Stimulated activated CD8-positive, alpha-beta memory T cell treated with anti-CD3 and anti-CD28 coated beads, Interleukin-2, amount 100 ng/mL, for 1 hour (primary cell): ENCODE measurements around the gene AGPAT3.

ENCODE experiments used
- DNase-seq, 2 donors: peaks; one replicate each; pipeline ENCODE4 v3.0.0-alpha.2; 2020; ENCODE audit warnings: low read depth in 2 of 2

AGPAT3 gene

DNA sequence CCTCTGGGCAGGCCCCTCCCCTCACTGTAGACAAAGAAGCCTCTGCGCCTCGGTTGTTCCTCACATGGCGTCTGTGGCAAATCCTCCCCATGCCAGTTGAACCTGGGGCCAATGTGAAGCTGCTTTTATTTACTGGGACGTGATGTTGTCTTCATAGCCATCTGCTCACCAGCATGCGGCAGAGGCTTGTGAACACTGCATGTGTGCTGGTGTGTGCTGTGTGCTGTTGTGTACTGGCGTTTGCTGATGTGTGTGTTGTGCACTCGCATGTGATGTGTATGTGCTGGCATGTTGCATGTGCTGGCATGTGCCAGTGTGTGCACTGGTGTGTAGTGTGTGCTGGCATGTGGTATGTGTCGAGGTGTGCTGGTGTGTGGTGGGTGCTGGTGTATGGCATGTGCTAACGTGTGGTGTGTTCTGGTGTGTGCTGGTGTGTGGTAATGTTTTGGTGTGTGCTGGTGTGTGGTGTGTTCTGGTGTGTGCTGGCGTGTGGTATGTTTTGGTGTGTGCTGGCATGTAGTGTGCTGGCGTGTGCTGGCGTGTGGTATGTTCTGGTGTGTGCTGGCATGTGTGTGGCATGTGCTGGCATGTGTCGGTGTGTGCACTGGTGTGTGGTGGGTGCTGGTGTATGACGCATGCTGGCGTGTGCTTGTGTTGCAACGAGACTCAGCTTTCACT, 109.9 kb downstream of the AGPAT3 start:
- DNase-seq, result no peak

DNA sequence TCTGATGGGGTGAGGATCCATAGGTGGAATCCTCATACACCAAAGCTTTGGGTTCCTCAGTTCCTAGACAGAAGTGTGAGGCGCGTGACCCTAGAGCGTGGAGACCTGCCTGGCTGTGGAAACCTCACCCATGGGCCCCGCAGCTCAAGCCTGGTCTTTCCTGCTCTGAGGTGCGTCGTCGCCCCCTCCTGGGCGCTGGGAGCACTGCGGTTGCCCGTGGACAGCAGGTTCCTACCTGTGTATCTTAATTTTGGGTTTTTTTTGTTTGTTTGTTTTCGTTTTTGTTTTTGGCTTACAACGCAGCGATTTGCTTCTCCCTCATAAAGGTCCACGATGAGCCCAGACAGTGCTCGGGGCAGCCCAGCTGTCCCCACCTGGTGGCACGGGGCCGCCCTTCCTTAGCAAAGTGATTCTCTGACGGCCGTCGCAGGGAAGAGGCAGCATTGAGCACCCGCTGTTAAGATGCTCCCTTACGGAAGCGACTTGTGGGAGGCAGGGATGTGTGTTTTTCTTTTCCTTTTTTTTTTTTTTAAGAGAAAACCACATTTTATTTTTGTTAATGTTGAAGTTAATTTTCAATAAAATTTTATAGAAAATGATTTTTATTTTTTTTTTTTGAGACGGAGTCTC, 110.6 kb downstream of the AGPAT3 start:
- peak; percentile 55 to 62 for DNase-seq

DNA sequence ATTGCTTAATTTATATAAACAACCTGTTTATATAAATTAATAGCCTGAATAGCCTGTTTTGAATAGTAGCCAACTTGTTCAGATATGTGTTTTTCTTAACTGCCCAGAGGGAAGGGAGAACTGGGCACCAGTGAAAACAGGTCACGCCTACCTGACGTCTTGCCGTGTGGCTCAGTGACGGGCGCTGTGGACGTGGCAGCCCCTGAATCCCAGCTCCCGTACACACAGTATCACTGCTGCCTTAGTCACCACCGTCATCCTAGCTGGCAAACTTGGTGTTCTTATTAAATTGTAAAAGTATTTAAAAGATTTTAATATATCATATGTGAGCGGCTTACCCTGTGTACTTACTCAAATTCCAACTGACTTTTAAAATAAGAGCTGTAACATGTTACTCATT, 111.6 kb downstream of the AGPAT3 start:
- DNase-seq, result no peak

DNA sequence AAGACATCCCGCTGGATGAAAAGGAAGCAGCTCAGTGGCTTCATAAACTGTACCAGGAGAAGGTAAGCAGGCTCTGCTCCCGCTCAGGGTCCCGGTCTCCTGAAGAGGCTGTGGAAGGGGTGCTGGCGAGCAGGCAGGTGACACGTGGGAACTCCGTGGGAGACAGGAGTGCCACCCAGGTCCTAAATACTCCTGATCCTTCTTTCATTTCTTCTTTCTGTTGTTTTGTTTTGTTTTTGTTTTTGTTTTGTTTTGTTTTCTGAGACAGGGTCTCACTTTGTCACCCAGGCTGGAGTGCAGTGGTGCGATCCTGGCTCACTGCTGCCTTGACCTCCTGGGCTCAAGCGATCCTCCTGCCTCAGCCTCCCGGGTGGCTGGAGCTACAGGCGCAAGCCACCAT, 113.0 kb downstream of the AGPAT3 start:
- DNase-seq, result no peak

DNA sequence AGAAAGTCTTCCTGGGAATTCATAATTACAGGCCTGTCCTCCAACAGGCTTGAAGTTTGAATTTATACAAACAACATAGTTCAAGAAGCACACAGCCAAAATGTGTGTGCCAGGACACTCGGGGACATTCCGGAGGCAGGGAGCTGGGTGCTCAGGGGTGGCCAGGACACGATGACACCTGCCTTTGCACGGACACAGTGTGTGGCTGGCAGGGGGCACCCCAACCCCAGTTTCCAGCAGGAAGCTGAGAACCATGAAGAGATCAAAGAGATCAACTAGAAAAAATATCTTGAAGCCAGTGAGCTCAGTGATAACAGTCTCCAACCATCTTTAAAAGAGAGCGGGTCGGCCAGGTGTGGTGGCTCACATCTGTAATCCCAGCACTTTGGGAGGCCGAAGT, 114.6 kb downstream of the AGPAT3 start:
- no peak for DNase-seq

DNA sequence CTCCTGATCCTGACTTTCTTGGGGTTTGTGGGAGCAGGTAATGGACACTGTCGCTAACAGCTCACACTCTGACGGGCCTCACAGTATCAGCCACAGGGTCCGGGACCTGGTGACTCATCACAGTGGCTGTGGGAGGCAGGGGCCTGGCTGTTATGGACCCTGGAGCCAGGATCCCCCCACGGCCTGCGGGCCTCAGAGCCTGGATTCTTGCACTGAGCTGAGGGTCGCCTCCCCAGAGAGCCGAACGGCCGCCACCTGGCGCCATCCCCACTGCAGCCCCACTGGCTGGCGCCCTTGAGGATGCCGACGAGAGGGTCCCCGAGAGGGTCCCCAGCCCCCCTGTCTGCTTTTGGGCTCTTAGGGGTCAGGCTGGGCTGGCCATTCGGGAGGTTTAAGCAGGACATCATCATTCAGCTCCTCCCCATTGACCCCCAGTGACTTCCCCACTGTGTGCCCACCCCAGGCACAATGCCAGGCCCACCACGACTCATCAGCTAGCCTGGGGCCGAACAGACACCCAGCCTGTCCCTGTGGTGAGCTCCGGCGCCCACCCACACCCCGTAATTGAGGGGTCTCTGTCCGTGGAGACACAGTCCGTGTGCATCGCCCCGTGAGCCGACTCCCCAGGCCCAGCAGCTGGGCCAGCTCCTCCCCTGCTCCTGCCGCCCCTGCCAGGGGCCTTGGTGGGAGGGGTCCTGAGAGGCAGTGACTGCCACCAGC, 116.3 kb downstream of the AGPAT3 start:
- no peak for DNase-seq

DNA sequence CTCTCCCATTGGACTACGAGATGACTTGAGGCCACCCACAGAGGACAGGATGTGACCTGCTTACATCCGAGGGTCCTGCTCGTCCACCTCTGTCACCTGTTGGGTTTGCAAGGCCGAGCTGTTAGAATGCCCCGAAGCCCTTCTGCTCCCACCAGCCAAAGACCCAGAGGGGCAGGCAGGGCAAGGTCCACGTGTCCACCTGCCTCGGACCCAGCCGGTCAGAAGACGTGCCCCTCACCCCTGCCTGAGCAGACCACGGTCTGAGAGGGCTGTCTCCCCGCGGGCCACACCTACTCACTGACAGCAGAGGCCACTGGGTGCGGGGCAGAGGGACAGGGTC, 116.8 kb downstream of the AGPAT3 start:
- no peak for DNase-seq

DNA sequence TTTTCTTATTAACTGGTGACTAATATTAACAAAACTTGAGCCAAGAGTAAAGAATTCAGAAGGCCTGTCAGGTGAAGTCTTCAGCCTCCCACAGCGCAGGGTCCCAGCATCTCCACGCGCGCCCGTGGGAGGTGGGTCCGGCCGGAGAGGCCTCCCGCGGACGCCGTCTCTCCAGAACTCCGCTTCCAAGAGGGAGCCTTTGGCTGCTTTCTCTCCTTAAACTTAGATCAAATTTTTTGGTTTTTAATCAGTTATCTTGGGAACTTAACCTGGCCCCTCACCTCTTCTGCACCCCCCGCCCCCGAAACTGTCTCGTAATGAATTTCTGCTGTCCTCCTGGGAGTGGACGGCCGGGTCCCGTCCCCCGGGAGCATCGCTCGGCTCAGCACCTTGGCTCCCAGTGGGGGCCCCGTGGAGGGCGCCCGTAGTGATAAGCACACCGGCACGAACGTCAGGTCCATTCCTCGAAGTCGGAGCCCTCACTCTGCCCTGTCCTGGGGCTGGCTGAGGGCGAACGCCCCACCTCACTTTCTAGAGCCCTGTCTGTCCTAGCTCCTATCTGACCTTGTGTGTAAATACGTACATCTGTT, 117.6 kb downstream of the AGPAT3 start:
- no peak for DNase-seq

DNA sequence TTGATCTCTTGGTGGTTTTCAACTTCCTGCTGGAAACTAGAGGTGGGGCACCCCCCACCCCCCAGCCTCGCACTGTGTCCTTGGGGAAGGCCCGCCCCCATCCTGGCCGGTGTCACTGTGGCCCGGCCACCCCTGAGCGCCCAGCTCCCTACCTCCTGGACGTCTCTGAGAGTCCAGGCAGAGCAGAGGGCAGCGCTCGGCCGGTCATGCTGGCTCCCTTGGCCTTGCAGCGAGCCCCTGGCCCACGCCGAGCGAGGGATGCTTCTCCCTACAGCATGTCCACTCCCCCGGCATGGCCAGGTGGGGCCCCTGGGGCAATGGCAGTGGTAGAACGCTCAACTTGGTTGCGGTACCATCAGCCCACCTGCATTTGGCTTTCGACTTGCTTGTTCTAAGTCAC, 118.4 kb downstream of the AGPAT3 start:
- no peak for DNase-seq

DNA sequence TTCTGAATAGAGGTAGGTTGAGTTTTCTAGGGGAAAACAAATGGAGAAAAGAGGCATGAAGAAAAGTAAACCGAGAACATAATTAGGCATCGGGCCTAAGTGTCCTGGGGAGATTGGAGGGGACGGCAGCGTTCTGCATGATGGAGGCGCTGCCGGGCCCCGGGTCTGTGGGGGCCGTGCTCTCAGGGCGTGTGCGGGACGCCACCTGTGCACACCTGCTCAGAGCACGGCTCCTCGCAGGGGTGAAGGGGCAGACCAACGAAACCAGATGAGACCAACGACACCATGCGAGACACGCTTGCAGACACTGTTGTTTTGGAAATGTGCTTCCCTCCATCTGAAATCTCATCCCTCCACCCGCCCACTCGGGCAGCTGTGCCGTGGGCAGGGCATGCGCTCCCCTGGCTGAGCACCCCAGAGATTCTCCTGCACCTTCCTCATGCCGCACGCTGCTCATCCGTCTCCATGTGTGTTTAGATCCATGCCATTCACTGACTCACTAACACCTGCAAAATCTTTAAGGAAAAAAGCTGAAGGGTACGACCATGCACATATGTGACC, 118.9 kb downstream of the AGPAT3 start:
- no peak for DNase-seq

DNA sequence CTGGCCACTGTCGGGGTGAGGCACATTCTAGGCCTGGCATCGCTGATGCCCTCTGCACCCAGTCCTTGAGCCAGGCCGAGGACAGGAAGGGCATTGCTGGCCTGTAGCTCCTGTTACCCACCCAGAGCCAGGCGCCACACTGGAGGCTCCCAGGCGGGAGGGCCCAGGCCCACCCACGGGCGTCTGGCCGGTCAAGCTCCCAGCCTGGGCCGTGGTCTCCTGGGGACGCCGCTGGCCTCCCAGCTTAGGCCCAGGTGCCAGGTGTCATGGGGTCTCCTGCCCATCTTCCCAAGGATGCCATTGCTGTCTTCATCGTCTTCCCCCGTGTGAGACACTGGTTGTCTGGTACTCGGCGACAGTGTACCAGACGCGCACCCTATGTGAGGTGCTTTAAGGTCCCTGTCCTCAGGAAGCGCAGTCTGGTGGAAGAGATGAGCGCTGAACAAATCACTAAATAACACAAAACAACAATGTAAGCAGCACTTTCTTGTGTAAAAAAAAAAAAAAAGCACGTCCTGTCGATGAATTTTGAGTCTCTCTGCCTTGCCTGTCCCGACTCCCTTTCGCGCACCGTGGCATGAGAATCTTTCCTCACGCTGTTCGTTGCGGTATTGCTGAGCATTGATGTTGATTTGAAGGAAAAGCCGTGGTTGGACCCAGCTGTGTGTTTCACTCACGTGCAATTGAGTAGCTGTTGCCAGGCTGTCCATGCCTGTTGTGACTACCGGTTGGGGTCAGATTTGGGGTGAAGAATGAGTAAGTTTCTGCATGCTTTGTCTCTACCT, 120.1 kb downstream of the AGPAT3 start:
- DNase-seq, result no peak

DNA sequence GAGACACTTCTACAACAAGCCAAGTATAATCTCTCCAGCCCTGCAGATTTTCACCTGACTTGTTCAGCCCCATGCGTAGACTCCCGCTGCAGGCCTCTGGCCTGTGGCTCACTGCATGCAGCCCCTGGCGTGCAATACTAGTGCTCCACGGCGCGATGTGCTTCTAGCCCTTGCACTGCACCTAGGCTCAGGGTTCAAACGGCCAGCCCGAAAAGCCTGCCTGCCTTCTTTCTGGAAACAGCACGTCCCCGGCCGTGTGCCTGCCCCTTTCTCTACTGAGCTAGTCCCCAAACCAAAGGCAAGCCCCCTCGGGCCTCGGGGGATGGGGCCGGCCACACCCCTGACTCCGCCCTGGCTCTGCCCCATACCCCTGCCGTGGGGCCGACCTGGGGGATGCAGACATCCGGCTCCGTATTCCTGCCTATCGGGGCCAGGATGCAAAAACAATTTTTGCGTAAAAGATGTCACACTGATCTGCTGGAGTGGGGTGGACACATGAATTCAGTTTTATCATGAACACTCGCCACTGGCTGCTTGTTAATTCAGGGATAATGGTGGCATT, 120.7 kb downstream of the AGPAT3 start:
- no peak for DNase-seq

DNA sequence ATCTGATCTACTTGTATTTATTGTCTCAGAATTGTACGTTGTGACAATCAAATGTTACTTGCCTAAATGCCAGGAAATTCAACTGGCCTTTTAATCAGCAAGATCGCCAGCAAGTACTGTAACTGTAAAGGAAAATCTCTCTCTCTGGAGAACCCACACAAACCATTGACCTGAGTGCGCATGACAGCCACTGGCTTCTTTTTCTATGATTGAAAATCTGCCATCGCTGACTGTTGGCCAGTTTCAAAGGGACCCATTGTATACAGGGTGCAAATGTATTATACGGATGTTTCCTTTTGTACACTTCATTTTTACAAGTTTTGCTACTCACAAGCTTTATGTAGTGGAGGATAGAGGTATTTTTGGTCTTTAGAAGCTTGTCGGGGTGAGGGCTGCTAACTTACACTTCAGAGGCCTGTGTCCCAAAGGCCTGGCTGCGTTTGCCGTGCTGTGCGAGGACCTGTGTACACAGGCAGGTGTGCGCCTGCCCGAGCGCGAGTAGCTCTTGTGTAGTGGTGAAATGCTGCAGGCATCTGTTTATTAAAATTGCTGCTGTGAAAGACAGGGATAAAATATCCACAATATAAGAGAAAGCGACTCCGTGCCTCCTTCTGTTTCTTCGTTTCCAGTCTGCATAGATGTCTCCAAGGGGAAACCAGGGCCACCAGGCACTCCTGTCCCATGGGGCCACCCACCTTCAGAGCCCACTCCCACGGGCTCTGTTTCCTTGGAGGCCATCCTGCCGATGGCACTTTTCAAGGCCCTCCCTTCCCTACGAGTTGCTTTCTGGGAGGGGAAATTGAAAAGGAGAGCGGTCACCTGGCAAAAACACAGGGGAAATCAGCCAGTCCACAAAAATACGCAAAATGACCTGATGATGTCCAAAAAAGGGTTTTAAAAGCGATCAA, 121.8 kb downstream of the AGPAT3 start:
- DNase-seq, result no peak

DNA sequence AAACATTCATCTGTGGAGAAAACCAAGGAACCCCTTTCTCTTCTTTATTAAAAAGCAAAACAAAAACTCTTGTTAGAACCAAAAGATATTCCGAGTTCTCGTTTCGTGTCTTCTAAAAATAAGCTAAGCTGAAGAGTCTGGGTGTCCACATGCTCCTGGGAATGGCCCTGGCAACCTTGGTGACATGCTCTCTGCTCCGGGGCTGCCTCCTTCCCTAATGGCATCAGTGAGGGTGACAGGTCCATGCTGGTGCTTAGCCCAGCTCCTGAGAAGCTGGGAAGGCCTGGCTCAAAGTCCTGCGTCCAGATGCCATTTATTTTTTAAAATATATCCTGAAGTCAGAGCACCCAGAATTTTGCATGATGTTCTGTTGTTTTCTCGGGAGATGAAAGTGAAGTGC, 122.5 kb downstream of the AGPAT3 start:
- no peak for DNase-seq

DNA sequence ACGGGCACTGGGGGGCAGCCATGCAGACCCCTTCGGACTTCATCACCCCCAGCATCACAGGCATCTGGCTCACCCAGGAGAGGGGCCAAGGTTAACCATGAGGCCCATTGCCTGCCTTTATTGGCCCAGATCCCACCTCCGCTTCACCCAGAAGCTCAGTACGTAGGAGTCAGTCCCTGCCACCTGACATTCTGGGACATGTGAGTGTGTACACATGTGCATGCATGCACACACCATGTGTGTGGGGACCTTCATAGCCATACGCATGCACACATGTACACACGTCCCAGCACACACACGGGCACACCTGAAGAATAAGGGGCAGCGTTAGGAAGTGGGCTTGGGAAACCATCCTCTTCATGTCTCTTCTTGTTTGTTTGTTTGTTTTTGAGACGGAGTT, 123.0 kb downstream of the AGPAT3 start:
- DNase-seq, result no peak

DNA sequence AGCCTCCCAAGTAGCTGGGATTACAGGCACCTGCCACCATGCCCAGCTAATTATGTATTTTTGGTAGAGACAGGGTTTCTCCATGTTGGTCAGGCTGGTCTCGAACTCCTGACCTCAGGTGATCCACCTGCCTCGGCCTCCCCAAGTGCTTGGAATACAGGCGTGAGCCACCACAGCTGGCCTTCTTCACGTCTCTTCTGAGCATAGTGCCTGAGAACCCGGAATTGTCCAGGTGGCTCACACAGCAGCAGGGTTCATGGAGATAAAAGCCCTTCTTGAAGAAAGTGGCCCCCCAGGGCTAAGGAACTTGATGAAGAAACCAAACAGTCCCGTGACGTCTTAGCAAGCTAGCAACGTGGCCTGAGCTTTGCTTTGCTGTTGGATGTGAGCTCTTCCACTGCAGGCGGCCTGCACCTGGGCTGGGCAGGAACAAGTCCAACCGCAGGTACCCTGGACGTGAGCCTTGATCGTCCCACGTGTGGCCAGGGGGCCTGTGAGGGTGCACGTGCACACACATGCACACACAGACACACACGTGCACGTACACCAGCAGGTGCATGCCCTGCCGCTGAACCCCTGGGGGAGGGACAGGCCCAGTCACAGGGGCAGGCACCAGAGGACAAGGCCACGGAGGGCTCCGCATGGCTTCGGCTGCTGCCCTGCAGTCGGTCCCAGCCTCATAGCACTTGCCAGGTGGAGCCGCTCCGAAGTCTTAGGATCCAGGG, 123.6 kb downstream of the AGPAT3 start:
- DNase-seq, result no peak

DNA sequence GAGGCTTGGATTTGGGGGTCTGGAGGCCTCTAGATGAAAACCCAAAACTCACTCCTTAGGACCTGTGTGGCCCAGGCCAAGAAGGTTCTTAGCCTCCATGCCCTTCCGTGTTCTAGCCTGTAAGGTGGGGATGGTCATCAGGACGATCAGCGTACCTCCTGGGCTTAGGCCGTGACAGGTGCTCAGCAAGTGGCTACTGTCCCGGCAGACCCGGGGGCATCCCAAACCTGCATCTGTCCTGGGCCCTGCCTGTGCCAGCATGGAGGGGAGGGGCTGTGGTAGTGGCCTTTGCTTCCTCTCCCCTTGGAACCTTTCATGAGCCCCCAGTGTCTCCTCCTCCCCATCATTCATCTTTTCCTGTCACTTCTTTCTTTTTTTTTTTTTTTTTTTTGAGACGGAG, 124.4 kb downstream of the AGPAT3 start:
- no peak for DNase-seq

DNA sequence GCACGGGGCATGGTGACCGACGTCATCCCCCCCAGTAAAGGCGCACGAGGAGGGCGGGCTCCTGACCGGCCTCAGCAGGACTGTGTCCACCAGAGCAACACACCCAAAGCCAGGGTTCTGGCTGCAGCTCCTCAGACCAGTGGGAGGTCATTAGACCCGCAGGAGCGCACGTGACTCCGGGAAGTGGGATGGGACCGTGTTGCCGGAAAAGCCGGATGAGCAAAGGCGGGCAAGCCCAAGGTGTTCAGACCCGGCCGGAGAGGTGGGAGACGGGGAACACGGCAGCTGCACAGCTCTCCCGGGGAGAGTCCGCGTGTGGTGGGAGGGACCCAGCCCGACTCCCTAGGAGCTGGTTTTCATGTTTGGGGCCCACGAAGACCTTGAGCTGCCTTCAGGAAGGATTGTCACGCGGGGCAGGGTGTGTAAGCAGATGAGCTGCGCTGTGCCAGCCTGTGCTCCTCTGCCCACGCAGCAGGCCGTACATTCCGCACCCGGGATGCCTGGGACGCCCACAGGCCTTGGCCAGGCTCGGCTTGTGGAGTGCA, 126.5 kb downstream of the AGPAT3 start:
- no peak for DNase-seq

DNA sequence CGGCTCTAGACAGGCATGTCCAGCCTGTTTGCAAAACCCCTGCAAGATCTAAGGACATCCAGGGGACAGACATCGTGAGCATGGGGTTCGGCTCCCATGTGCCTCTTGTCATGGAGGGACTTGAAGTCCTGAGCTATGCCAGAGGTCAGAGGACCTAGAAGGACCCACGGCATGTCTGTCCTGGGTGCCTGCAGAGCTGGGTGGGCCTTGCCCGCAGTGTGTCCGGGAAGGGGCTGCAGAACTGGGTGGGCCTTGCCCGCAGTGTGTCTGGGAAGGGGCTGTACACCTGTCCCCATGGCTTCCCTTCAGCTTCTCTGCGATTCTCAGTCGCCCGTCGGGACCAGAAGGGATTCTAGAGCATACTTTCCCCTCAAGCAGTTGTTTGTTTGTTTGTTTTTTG, 127.1 kb downstream of the AGPAT3 start:
- DNase-seq, result no peak
